ENCODE measurements around the gene BTN1A1. TPM values are rescaled to one million over a fixed set of nuclear protein-coding genes. Genes with fewer than 3 reads are reported as not detected.

The BTN1A1 gene
- total and polyA plus RNA-seq, 10 of the 15 experiments (the other 5 are each of a cell fraction or from before 2014, with no cell fraction given), result 0.05 to 2.2 (median 0.87) TPM

GRCh38 chr6:26502165-26502564, 2.1 kb downstream of the BTN1A1 start:
- no peak overlapping the region for H3K9ac ChIP-seq (ENCODE audit: control insufficient read depth, insufficient read depth, low read length)
- H2AFZ ChIP-seq (ENCODE audit: control insufficient read depth, low read depth, low read length), result peak overlapping the region; percentile 76; the same call in 1 of the 2 replicates
- H3K4me1 ChIP-seq (ENCODE audit: control insufficient read depth, insufficient read depth, low read length), result peaks cover 11% of the 10 kb centered on the region; the same call in 1 of the 2 replicates

GRCh38 chr6:26502626-26503025, 2.5 kb downstream of the BTN1A1 start:
- Histone ChIP-seq H3K27ac (ENCODE audit: control insufficient read depth, insufficient read depth) (no peak overlapping the region), H3K9ac (ENCODE audit: control insufficient read depth, insufficient read depth, low read length) (no peak overlapping the region), H3K4me2 (ENCODE audit: control insufficient read depth, insufficient read depth) (no peak overlapping the region), H3K9me3 (replicated peaks; ENCODE audit: control insufficient read depth, insufficient read depth, low read length) (no peaks in the 10 kb centered on the region), H2AFZ (ENCODE audit: control insufficient read depth, low read depth, low read length) (no peak overlapping the region), H3K4me3 (no peak overlapping the region), H3K4me1 (ENCODE audit: control insufficient read depth, insufficient read depth, low read length) (peaks cover 11% of the 10 kb centered on the region; the same call in 1 of the 2 replicates), H3K27me3 (replicated peaks in 1 of 2; ENCODE audit: control insufficient read depth in 2 of 2, insufficient read depth in 2 of 2, low read length in 1 of 2) (no peaks in the 10 kb centered on the region; a peak in 1 of 4 replicates), H4K20me1 (ENCODE audit: control insufficient read depth, insufficient read depth) (no peaks in the 10 kb centered on the region), H3K79me2 (ENCODE audit: control insufficient read depth, insufficient read depth, low read length) (no peaks in the 10 kb centered on the region), H3K36me3 (ENCODE audit: control insufficient read depth in 2 of 2, insufficient read depth in 2 of 2, low read length in 1 of 2) (no peaks in the 10 kb centered on the region)
- FAIRE-seq (no peak), DNase-seq (ENCODE audit: low read depth, low spot score) (no peak), ATAC-seq (no peak)
- intact Hi-C loops (cut with micrococcal nuclease; ENCODE audit: unreplicated experiment), result no loop called here
- RAD21 ChIA-PET (ENCODE audit: unreplicated experiment), result interaction anchor here (1.1 to 1.2 kb wide), 2 partner anchors 31 to 60 kb away, joined by 3 read pairs; no protein-coding TSS in a partner anchor
- WGBS (ENCODE audit: insufficient coverage, insufficient replicate concordance, low lambda C conversion rate, missing lambda C conversion rate), result 30% methylated on average over 3 of the region's 3 CpGs
- POLR2A ChIA-PET, result interaction anchor here (0.8 kb wide), 1 partner anchor 17 kb away, joined by 3 read pairs; no protein-coding TSS in a partner anchor
- no TSS peak for BruUV-seq (replicated peaks)
- TF ChIP-seq ZBTB4 (CRISPR knock-in tag; IDR thresholded peaks at IDR 0.05) (no peak), TARDBP (IDR thresholded peaks at IDR 0.05; ENCODE audit: borderline replicate concordance) (no peak)
- in situ Hi-C loops (cut with MboI), result no loop called here
- SMC1A ChIA-PET (ENCODE audit: uncharacterized antibody, unreplicated experiment), result interaction anchor here (0.7 to 2.6 kb wide), 9 partner anchors 9 to 378 kb away, joined by 3 to 11 read pairs (median 3); a partner anchor contains a TSS
- CTCF ChIA-PET, result interaction anchor here (0.6 to 1.1 kb wide), 3 partner anchors 30 to 1371 kb away, joined by 3 read pairs; no protein-coding TSS in a partner anchor

More at GRCh38 chr6:26502165-26502564, 2.1 kb downstream of the BTN1A1 start:
- H3K27me3 ChIP-seq (replicated peaks in 1 of 2; ENCODE audit: control insufficient read depth in 2 of 2, insufficient read depth in 2 of 2, low read length in 1 of 2), result no peaks in the 10 kb centered on the region; a peak in 1 of 4 replicates
- in situ Hi-C loops (cut with MboI), result no loop called here
- FAIRE-seq (peak; percentile 44), DNase-seq (ENCODE audit: low read depth, low spot score) (peak; percentile 25), ATAC-seq (peak; percentile 93)
- no TSS peak for BruUV-seq (replicated peaks)
- H3K4me3 ChIP-seq, result peak overlapping the region; percentile 33; the same call in 1 of the 2 replicates
- intact Hi-C loops (cut with micrococcal nuclease; ENCODE audit: unreplicated experiment), result no loop called here
- H3K36me3 ChIP-seq (ENCODE audit: control insufficient read depth in 2 of 2, insufficient read depth in 2 of 2, low read length in 1 of 2), result no peaks in the 10 kb centered on the region
- ChIA-PET SMC1A (ENCODE audit: uncharacterized antibody, unreplicated experiment) (interaction anchor here (0.7 to 2.6 kb wide), 8 partner anchors 16 to 378 kb away, joined by 3 to 11 read pairs (median 4); a partner anchor contains a TSS), POLR2A (interaction anchor here (0.5 to 0.9 kb wide), 2 partner anchors 17 to 326 kb away, joined by 3 to 5 read pairs; no protein-coding TSS in a partner anchor), CTCF (interaction anchor here (0.6 to 1.3 kb wide), 4 partner anchors 11 to 1372 kb away, joined by 3 to 4 read pairs (median 3); no protein-coding TSS in a partner anchor), RAD21 (ENCODE audit: unreplicated experiment) (interaction anchor here (1.0 to 1.2 kb wide), 3 partner anchors 31 to 157 kb away, joined by 3 read pairs; no protein-coding TSS in a partner anchor)
- H3K4me2 ChIP-seq (ENCODE audit: control insufficient read depth, insufficient read depth), result peak overlapping the region; percentile 83
- TF ChIP-seq ZNF207 (IDR thresholded peaks at IDR 0.05; ENCODE audit: borderline replicate concordance) (no peak), HSF1 (IDR thresholded peaks at IDR 0.05; ENCODE audit: low read depth, low read length) (no peak)
- H3K9me3 ChIP-seq (replicated peaks; ENCODE audit: control insufficient read depth, insufficient read depth, low read length), result no peaks in the 10 kb centered on the region
- H3K27ac ChIP-seq (ENCODE audit: control insufficient read depth, insufficient read depth), result no peak overlapping the region
- no peaks in the 10 kb centered on the region for H3K79me2 ChIP-seq (ENCODE audit: control insufficient read depth, insufficient read depth, low read length)
- H4K20me1 ChIP-seq (ENCODE audit: control insufficient read depth, insufficient read depth), result no peaks in the 10 kb centered on the region

All from GM12878 (cell line).